SU-DHL-6 (cell line): ENCODE data around the gene TNIP1.

Source experiments
- EZH2phosphoT487 ChIP-seq: fragments of 200-600 bp; sonication (generic), shearing (Covaris generic); conservative IDR thresholded peaks from 2 replicates; pipeline ENCODE4 v1.6.1; 2018; ENCODE audit warnings: mild to moderate bottlenecking, antibody characterized with exemption, low read length, moderate library complexity, mixed read lengths
- TF ChIP-seq, protein P1 (sequence below): fragments of 200-600 bp; sonication (generic); IDR thresholded peaks from one replicate; pipeline ENCODE4 v1.5.1; 2017; ENCODE audit warnings: antibody characterized with exemption, mild to moderate bottlenecking, low read length, moderate library complexity; ENCODE audit not compliant: insufficient read depth, poor library complexity, severe bottlenecking

DNA sequence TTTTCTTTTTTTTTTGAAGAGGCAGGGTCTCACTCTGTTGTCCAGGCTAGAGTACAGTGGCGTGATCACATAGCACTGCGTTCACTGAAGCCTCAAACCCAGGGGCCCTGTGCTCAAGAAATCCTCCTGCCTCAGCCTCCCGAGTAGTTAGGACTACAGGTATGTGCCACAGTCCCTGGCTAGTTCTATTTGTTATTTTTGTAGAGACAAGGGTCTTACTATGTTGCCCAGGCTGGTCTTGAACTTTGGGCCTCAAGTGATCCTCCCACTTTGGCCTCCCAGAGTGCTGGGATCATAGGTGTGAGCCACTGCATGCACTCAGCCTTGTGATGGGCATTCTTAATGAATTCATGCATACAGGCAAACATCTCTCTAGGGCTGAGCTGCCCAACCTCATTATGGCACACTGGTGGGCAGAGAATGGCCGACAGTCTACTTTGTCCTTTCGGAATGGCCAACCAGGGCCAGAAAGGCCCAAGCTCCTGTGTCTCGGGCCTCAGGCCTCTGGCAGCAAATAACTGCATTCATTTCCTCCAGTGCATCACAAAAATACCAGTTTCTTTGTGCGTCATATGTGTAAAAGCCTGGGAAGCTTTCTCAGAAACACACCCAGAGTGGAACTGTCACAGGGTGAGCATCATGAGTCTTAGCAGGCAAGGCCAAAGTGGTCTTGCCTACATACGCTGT lies 49.5 kb upstream of the TNIP1 start:
- TF ChIP-seq, protein P1, sequence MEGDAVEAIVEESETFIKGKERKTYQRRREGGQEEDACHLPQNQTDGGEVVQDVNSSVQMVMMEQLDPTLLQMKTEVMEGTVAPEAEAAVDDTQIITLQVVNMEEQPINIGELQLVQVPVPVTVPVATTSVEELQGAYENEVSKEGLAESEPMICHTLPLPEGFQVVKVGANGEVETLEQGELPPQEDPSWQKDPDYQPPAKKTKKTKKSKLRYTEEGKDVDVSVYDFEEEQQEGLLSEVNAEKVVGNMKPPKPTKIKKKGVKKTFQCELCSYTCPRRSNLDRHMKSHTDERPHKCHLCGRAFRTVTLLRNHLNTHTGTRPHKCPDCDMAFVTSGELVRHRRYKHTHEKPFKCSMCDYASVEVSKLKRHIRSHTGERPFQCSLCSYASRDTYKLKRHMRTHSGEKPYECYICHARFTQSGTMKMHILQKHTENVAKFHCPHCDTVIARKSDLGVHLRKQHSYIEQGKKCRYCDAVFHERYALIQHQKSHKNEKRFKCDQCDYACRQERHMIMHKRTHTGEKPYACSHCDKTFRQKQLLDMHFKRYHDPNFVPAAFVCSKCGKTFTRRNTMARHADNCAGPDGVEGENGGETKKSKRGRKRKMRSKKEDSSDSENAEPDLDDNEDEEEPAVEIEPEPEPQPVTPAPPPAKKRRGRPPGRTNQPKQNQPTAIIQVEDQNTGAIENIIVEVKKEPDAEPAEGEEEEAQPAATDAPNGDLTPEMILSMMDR = no peak
- no peak for TF ChIP-seq EZH2phosphoT487
